K562 (cell line): ENCODE results near the gene GCK. TPM values are rescaled to one million over a fixed set of nuclear protein-coding genes. Genes with fewer than 3 reads are reported as not detected.

ENCODE experiments used
- CBX2 ChIP-seq: fragments of 200-600 bp; sonication (generic); IDR thresholded peaks from one replicate; pipeline ENCODE4 v1.6.1; 2012; ENCODE audit warnings: mild to moderate bottlenecking, low read length, inconsistent platforms; ENCODE audit not compliant: insufficient read depth, poor library complexity, severe bottlenecking
- FOXM1 ChIP-seq, 2 experiments: fragments of 450-650 bp in 1 of 2; sonication (generic) in 1 of 2; formaldehyde crosslinking in 1 of 2; IDR thresholded peaks; 2 replicates each; pipeline versions ENCODE4 v1.6.1 to v1.9.0; 2017 to 2022; ENCODE audit warnings: low read depth in 2 of 2, mild to moderate bottlenecking in 2 of 2, missing genetic modification reagents in 1 of 2, moderate library complexity in 1 of 2
- HBP1 ChIP-seq: fragments of 450-650 bp; formaldehyde crosslinking; IDR thresholded peaks from 2 replicates; pipeline ENCODE4 v1.4.0; 2022; ENCODE audit warnings: missing genetic modification characterization
- KLF16 ChIP-seq: IDR thresholded peaks from 2 replicates; pipeline ENCODE4 v1.6.1; 2016; ENCODE audit warnings: antibody characterized with exemption
- MBD2 ChIP-seq: sonication (generic); IDR thresholded peaks from 2 replicates; pipeline ENCODE4 v1.6.1; 2016; ENCODE audit warnings: low read depth, borderline replicate concordance
- RBM14 ChIP-seq: fragments of 200-400 bp; formaldehyde crosslinking; IDR thresholded peaks from 2 replicates; pipeline ENCODE4 v1.6.1; 2018; ENCODE audit warnings: low read depth, mild to moderate bottlenecking, low read length, moderate library complexity, borderline replicate concordance; ENCODE audit not compliant: insufficient read depth
- TCF3 ChIP-seq: sonication (generic); formaldehyde crosslinking; IDR thresholded peaks from 2 replicates; pipeline ENCODE4 v1.4.0; 2020; ENCODE audit warnings: mild to moderate bottlenecking, missing genetic modification reagents
- TFAM ChIP-seq: fragments of 250-450 bp; sonication (Bioruptor Pico); conservative IDR thresholded peaks from 2 replicates; pipeline ENCODE4 v1.5.0; 2021; ENCODE audit warnings: mild to moderate bottlenecking, moderate library complexity
- ZBTB34 ChIP-seq: fragments of 250-450 bp; sonication (Bioruptor Pico); IDR thresholded peaks from 2 replicates; pipeline ENCODE4 v1.8.0; 2021; ENCODE audit warnings: mild to moderate bottlenecking, moderate library complexity
- ZNF511 ChIP-seq: sonication (generic); formaldehyde crosslinking; IDR thresholded peaks from 2 replicates; pipeline ENCODE4 v1.8.0; 2022; ENCODE audit warnings: mild to moderate bottlenecking, missing genetic modification reagents
- ZNF518B ChIP-seq: fragments of 250-450 bp; sonication (Bioruptor Pico); IDR thresholded peaks from 2 replicates; pipeline ENCODE4 v1.5.0; 2021; ENCODE audit warnings: mild to moderate bottlenecking, moderate library complexity
- ZNF609 ChIP-seq: sonication (generic); formaldehyde crosslinking; IDR thresholded peaks from 2 replicates; pipeline ENCODE4 v1.8.1; 2023; ENCODE audit warnings: missing genetic modification reagents, mild to moderate bottlenecking, borderline replicate concordance
- polyA plus RNA-seq, 8 experiments: library from polyadenylated mRNA; depleted of rRNA in 4 of 8; stranded (reverse) in 5 of 8; unstranded in 3 of 8; fragments of >200 nt; fragmentation: Nextera tagmentation in 2 of 8; fragmentation: Illumina TruSeq in 1 of 8; extraction: Ambion mirVana in 2 of 8; extraction: Trizol in 1 of 8; gene quantifications; 2 replicates each; pipeline versions ENCODE4 v1.2.1 to v1.2.3, GENCODE V29; 2011 to 2014; ENCODE audit warnings: inconsistent platforms in 1 of 8, missing spikeins in 1 of 8
- total RNA-seq, 7 experiments: library from RNA; depleted of rRNA in 6 of 7; stranded (reverse); fragments of >200 nt in 6 of 7; fragmentation: Illumina TruSeq in 2 of 7; extraction: Trizol in 2 of 7; gene quantifications; 2 replicates each; pipeline versions ENCODE4 v1.2.1 to v1.2.3, GENCODE V29; 2011 to 2021; ENCODE audit warnings: low replicate concordance in 1 of 7

Gene GCK
- total and polyA plus RNA-seq, 9 of the 15 experiments (the other 6 are each of a cell fraction or from before 2014, with no cell fraction given): 0.11 to 0.55 (median 0.16) TPM; not detected in 3

- TF ChIP-seq HBP1 (CRISPR knock-in tag) (no peak), ZNF609 (CRISPR knock-in tag) (no peak), MBD2 (no peak), FOXM1 (IDR thresholded peaks at IDR 0.05; ENCODE audit: low read depth) (no peak), FOXM1 (CRISPR knock-in tag; IDR thresholded peaks at IDR 0.05; ENCODE audit: low read depth) (no peak), TCF3 (CRISPR knock-in tag) (no peak), ZNF518B (no peak), ZBTB34 (no peak), RBM14 (no peak), KLF16 (no peak), ZNF511 (peak; percentile 52; the same call in 1 of the 2 replicates), CBX2 (no peak), TFAM (no peak)
Measured at GRCh38 chr7:44200699-44201461, 11.6 kb upstream of the GCK start, which contains the start of gene YKT6 (continued).
